ENCODE measurements around the gene SAFB.

DNA sequence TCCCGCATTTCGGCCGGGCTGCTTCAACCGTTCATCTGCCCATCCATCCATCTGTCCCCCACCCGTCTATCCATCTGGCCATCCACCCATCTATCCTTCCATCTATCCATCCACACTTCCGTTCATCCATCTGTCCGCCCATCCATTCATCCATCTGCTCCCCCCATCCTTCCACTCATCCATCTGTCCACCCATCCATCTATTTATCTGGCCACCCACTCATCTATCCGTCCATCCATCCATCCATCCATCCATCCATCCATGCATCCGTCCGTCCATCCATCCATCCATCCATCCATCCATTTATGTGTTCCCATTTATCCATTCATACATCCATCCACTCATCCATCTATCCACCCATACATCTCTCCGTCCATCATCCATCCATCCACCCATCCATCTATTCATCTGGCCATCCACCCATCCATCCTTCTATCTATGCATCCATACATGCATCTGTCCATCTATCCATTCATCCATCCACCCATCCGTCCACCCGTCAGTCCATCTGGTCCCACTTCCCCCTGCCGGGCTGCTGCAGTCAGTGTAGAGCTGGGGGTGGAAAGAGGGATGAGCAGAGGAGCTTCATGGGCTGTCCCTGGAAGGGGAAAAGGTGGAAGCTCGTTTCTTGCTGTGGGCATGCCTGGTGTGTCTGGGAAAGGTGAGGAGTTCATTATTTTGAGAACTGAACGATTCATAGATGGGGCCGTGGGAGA is 58.7 kb downstream of the SAFB start:
- TF ChIP-seq, protein P1, sequence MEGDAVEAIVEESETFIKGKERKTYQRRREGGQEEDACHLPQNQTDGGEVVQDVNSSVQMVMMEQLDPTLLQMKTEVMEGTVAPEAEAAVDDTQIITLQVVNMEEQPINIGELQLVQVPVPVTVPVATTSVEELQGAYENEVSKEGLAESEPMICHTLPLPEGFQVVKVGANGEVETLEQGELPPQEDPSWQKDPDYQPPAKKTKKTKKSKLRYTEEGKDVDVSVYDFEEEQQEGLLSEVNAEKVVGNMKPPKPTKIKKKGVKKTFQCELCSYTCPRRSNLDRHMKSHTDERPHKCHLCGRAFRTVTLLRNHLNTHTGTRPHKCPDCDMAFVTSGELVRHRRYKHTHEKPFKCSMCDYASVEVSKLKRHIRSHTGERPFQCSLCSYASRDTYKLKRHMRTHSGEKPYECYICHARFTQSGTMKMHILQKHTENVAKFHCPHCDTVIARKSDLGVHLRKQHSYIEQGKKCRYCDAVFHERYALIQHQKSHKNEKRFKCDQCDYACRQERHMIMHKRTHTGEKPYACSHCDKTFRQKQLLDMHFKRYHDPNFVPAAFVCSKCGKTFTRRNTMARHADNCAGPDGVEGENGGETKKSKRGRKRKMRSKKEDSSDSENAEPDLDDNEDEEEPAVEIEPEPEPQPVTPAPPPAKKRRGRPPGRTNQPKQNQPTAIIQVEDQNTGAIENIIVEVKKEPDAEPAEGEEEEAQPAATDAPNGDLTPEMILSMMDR (IDR thresholded peaks at IDR 0.05), result no peak
- TF ChIP-seq ZFX (IDR thresholded peaks at IDR 0.05; ENCODE audit: borderline replicate concordance), result no peak
